Esophagus (tissue), 2 donors: ENCODE data around the gene CDH3. TPM values are rescaled to one million over a fixed set of nuclear protein-coding genes. Genes with fewer than 3 reads are reported as not detected.

ENCODE experiments used
- H3K27ac ChIP-seq, 2 donors: one replicate each; pipeline ENCODE4 v1.5.1; 2013; ENCODE audit warnings: low read depth in 2 of 2, mild to moderate bottlenecking in 2 of 2, inconsistent platforms in 1 of 2, low read length in 1 of 2, moderate library complexity in 1 of 2
- H3K27me3 ChIP-seq, 2 donors: one replicate each; pipeline ENCODE4 v1.6.1; 2013; ENCODE audit warnings: low read length in 2 of 2, control low read depth in 1 of 2, mild to moderate bottlenecking in 1 of 2; ENCODE audit not compliant: insufficient read depth in 2 of 2, control insufficient read depth in 1 of 2
- H3K36me3 ChIP-seq, 2 donors: one replicate each; pipeline ENCODE4 v1.6.1; 2013; ENCODE audit warnings: low read length in 1 of 2; ENCODE audit not compliant: control insufficient read depth in 2 of 2, insufficient read depth in 2 of 2
- H3K4me1 ChIP-seq, 2 donors: one replicate each; pipeline ENCODE4 v1.6.1; 2013; ENCODE audit warnings: low read length in 1 of 2; ENCODE audit not compliant: control insufficient read depth in 2 of 2, insufficient read depth in 2 of 2
- H3K4me3 ChIP-seq, 2 donors: one replicate each; pipeline ENCODE4 v1.5.1; 2013; ENCODE audit warnings: low read length in 2 of 2, mild to moderate bottlenecking in 2 of 2, low read depth in 1 of 2, moderate library complexity in 1 of 2
- H3K9me3 ChIP-seq, 2 donors: one replicate each; pipeline ENCODE4 v1.6.1; 2013; ENCODE audit warnings: mild to moderate bottlenecking in 2 of 2, low read depth in 1 of 2, low read length in 1 of 2, moderate library complexity in 1 of 2; ENCODE audit not compliant: control insufficient read depth in 2 of 2, insufficient read depth in 1 of 2
- WGBS, 2 donors: extraction: QIAGEN DNeasy Blood & Tissue Kit; methylation state at CpG; one replicate each; pipeline ENCODE4 v1.1.7; 2013; 5-methylcytosine and 5-hydroxymethylcytosine counted together
- polyA plus RNA-seq, 2 donors: library from polyadenylated mRNA; stranded (reverse); fragments of 200-250 nt; gene quantifications; one replicate each; pipeline ENCODE4 v1.2.3, GENCODE V29; 2013
- donor health status: healthy with polysubstance abuse.
- donor health status: Bipolar disorder and iron deficiency.

CDH3 gene
- polyA plus RNA-seq, 2 donors: 12.2 to 36.3 TPM

- H3K4me3 ChIP-seq: no peak overlapping the region
- H3K9me3 ChIP-seq: no peaks in the 10 kb centered on the region
- peaks cover 0 to 5% of the 10 kb centered on the region in 2 donors for H3K36me3 ChIP-seq
- H3K27ac ChIP-seq: no peak overlapping the region
- no peaks in the 10 kb centered on the region for H3K27me3 ChIP-seq
- 82 to 89% methylated on average over 5 of the region's 5 CpGs for WGBS, 2 donors
- H3K4me1 ChIP-seq: no peaks in the 10 kb centered on the region
Measured at GRCh38 chr16:68689921-68690320, 44.8 kb downstream of the CDH3 start.

DNA sequence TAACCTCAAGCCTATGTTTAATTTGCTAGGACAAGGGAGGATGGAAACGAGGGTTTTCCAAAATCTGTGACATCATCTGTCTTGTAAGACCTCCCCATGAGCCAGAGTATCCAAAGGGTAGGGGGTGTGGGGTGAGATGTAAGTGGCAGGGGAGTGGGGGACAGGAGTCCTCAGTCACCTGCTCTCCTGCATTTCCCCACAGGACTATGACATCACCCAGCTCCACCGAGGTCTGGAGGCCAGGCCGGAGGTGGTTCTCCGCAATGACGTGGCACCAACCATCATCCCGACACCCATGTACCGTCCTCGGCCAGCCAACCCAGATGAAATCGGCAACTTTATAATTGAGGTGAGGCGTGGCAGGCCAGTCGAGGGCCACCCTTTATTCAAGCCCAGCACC is 50.5 kb downstream of the CDH3 start:
- Histone ChIP-seq H3K9me3 (no peaks in the 10 kb centered on the region), H3K27me3 (no peaks in the 10 kb centered on the region), H3K4me1 (no peaks in the 10 kb centered on the region), H3K4me3 (no peak overlapping the region), H3K27ac (no peak overlapping the region), H3K36me3 (peaks cover 0 to 2% of the 10 kb centered on the region in 2 donors)
- 84 to 86% methylated on average over 11 of the region's 11 CpGs for WGBS, 2 donors

DNA sequence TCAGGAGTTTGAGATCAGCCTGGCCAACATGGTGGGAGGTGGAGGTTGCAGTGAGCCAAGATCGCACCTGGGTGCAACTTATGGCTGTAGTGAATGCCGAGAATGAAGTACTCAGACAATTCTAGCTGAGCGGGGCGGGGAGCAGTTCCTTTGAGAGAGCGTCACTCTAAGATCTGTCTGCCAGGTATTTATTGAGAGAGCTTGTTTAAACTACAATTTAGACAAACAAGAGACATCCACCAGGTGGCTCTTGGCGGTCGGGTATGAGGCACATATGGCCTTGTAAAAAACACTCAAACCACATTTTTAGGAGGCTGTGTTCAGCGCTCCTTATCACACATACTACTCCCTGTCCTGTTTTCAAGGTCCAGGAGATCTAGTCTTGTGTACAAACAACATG is 51.4 kb downstream of the CDH3 start:
- Histone ChIP-seq H3K4me3 (no peak overlapping the region), H3K4me1 (no peaks in the 10 kb centered on the region), H3K36me3 (peaks cover 0 to 2% of the 10 kb centered on the region in 2 donors), H3K27me3 (no peaks in the 10 kb centered on the region), H3K9me3 (no peaks in the 10 kb centered on the region), H3K27ac (no peak overlapping the region)
- 82 to 84% methylated on average over 8 of the region's 8 CpGs for WGBS, 2 donors

DNA sequence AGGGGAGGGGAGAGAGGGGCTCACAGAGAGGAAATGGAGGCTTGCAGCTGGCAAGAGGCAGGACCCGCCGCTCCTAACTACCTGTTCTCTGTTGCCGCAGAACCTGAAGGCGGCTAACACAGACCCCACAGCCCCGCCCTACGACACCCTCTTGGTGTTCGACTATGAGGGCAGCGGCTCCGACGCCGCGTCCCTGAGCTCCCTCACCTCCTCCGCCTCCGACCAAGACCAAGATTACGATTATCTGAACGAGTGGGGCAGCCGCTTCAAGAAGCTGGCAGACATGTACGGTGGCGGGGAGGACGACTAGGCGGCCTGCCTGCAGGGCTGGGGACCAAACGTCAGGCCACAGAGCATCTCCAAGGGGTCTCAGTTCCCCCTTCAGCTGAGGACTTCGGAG is 53.0 kb downstream of the CDH3 start:
- H3K27me3 ChIP-seq: no peaks in the 10 kb centered on the region
- no peak overlapping the region for H3K27ac ChIP-seq
- H3K4me3 ChIP-seq: no peak overlapping the region
- no peaks in the 10 kb centered on the region for H3K9me3 ChIP-seq
- peaks cover 0 to 2% of the 10 kb centered on the region in 2 donors for H3K36me3 ChIP-seq
- whole genome bisulfite sequencing, 2 donors: 88 to 89% methylated on average over 23 of the region's 23 CpGs
- no peaks in the 10 kb centered on the region for H3K4me1 ChIP-seq

- H3K27me3 ChIP-seq: no peaks in the 10 kb centered on the region
- 34 to 47% methylated on average over 6 of the region's 6 CpGs for WGBS, 2 donors
- H3K9me3 ChIP-seq: no peaks in the 10 kb centered on the region
Measured at GRCh38 chr16:68700120-68700519, 55.0 kb downstream of the CDH3 start.

GRCh38 chr16:68700831-68701230 is 55.7 kb downstream of the CDH3 start:
- no peaks in the 10 kb centered on the region for H3K36me3 ChIP-seq
- no peaks in the 10 kb centered on the region for H3K27me3 ChIP-seq
- no peak overlapping the region for H3K27ac ChIP-seq
- H3K4me1 ChIP-seq: peaks cover 0 to 2% of the 10 kb centered on the region in 2 donors
- 85 to 88% methylated on average over 5 of the region's 5 CpGs for WGBS, 2 donors
- no peaks in the 10 kb centered on the region for H3K9me3 ChIP-seq
- no peak overlapping the region for H3K4me3 ChIP-seq

More at GRCh38 chr16:68700120-68700519, 55.0 kb downstream of the CDH3 start:
- Histone ChIP-seq H3K4me3 (no peak overlapping the region), H3K36me3 (no peaks in the 10 kb centered on the region), H3K27ac (no peak overlapping the region), H3K4me1 (peaks cover 0 to 2% of the 10 kb centered on the region in 2 donors)

DNA sequence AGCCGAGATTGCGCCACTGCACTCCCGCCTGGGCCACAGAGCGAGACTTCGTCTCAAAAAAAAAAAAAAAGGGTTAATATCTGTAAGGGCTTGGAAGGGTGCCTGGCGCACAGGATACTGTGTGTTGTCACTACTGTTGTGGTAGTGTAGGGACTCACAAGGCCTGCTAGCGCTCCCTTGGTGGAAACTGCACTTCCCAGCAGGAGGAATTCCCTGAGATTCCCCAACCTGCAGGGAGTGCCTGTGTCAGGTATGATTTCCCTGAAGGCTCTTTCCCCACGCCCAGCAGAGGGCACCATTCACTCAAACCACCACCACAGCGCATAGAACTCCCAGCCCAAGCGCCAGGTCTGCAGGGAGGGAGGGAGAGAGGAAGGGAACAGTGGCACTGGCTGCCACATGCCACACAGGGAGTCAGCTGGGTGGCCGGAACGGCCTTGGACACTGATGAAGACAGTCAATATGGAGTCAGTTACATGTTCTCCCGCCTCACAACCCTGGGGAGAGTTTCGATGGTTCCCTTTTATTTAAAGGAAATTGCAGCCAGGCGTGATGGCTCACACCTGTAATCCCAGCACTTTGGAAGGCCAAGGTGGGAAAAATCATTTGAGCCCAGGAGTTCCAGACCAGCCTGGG is 59.2 kb downstream of the CDH3 start:
- Histone ChIP-seq H3K27me3 (no peaks in the 10 kb centered on the region), H3K36me3 (no peaks in the 10 kb centered on the region), H3K9me3 (no peaks in the 10 kb centered on the region), H3K27ac (peak overlapping the region in 1 of 2 donors; percentile 22), H3K4me1 (peaks cover 0 to 5% of the 10 kb centered on the region in 2 donors), H3K4me3 (no peak overlapping the region)
- 45 to 48% methylated on average over 15 of the region's 15 CpGs for WGBS, 2 donors

DNA sequence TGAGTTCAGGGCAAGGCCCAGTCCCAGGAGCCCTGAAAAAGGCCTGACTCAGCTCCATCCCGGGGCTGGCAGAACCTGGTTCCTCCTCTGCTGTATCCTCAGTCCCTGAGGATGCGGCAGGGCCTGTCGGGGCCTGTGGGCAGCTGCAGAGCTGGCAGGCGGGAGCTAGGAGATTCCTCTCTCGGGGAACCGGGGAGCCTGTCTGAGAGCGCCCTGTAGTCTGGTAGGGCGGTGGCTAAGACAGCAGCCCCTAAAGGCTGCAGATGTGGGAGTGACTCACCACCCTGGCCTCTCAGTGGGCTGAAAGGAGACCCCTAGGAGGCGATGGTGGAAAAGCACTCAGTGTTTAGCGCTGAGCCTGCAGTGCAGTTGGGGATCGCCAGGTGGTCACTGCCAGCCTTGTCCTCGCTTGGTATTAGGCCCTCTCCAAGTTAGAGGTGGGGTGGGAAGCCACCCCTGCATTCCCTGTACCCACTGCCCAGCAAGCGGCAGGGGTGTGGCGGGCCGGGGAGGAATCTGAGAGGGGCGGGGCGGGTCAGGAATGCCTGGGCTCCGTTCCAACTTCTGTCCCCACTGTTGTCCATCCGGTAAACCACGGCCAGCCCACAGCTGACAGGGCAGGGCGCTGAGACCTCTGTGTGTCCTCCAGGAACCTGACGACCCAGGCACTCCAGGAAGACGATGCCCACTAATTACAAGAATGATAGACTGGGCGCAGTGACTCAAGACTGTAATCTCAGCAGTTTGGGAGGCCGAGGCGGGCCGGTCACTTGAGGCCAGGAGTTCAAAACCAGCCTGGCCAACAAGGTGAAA is 62.4 kb downstream of the CDH3 start:
- H3K27ac ChIP-seq: peak overlapping the region; percentile 50 to 84
- 42 to 50% methylated on average over 27 of the region's 27 CpGs for WGBS, 2 donors
- no peaks in the 10 kb centered on the region for H3K36me3 ChIP-seq
- no peaks in the 10 kb centered on the region for H3K9me3 ChIP-seq
- H3K27me3 ChIP-seq: no peaks in the 10 kb centered on the region
- H3K4me3 ChIP-seq: no peak overlapping the region
- H3K4me1 ChIP-seq: peaks cover 0 to 5% of the 10 kb centered on the region in 2 donors

DNA sequence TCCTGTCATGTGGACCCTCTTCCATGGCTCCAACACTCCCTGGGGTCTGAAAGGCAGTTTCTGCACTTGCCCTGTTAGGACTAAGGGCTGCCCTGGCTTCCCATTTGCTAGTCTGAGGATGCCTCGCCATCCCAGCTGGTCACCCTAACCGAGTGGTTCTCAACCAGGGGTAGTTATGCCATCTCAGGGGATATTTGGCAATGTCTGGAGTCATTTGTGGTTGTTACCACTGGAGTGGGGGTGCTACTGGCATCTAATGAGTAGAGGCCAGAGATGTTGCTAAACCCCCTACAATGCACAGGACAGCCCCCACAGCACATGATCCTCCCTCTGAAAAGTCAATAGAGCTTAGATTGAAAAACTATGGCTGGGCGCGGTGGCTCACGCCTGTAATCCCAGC is 65.1 kb downstream of the CDH3 start:
- H3K36me3 ChIP-seq: no peaks in the 10 kb centered on the region
- H3K4me3 ChIP-seq: no peak overlapping the region
- H3K27ac ChIP-seq: no peak overlapping the region
- 91 to 97% methylated on average over 5 of the region's 5 CpGs for WGBS, 2 donors
- peaks cover 0 to 3% of the 10 kb centered on the region in 2 donors for H3K4me1 ChIP-seq
- no peaks in the 10 kb centered on the region for H3K9me3 ChIP-seq
- no peaks in the 10 kb centered on the region for H3K27me3 ChIP-seq
